ENCODE data around the gene KDM2B.

The KDM2B gene

DNA sequence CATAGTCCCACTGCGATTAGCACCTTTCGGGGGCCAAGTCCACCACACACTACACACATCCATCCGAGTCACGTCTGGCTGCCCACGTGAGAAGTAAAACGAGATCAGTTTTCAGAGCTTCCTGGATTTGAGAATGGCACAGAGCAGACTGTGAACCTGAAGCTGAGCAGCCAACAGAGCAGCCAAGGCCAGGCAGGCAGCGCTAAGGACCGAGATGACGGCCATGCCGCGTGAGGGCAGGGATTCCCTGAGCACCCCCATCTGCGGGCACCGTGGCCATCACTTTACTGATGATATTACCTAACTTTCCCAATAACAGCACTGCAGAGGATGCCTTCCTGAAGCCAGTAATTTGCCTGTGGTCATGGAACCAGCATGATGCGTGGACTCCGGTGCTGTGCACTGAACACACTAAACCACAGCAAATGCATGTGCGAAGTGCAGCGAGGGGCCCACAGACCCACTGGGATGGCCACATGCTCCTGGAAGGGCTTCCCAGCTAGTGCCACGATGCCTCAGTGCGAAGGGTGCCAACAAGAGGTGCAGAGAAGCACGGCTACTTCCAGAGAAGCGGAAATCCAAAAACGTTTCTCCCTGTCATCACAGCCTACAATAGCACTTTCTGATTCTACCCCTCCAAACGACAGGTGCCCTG, 124.9 kb downstream of the KDM2B start:
- WGBS = 97% methylated on average over 23 of the region's 23 CpGs
- H2BK15ac ChIP-seq (ENCODE audit: low read depth, poor library complexity, severe bottlenecking) = no peak overlapping the region
- H3K79me1 ChIP-seq (replicated peaks; ENCODE audit: low read length, poor library complexity, severe bottlenecking) = peaks cover 48% of the 10 kb centered on the region
- no peak overlapping the region for H2BK120ac ChIP-seq (ENCODE audit: low read depth, low read length)
- peak overlapping the region in 1 of 2 experiments; percentile 11 for H3K23ac ChIP-seq (ENCODE audit: low read length in 2 of 2)
- no peak overlapping the region for H3K4ac ChIP-seq (ENCODE audit: low read depth in 1 of 2, low read length in 2 of 2)
- no peak overlapping the region for H3K9ac ChIP-seq (ENCODE audit: low read length)
- no peak overlapping the region for H3K4me3 ChIP-seq (ENCODE audit: insufficient read depth in 1 of 2, low read depth in 1 of 2, low read length in 2 of 2)
- no peak overlapping the region for H2BK5ac ChIP-seq (ENCODE audit: low read depth, low read length, poor library complexity, severe bottlenecking)
- H3K36me3 ChIP-seq (ENCODE audit: control insufficient read depth in 1 of 2, insufficient read depth in 2 of 2, low read depth in 1 of 2, low read length in 2 of 2) = peaks cover 0 to 16% of the 10 kb centered on the region in 2 experiments
- no peak overlapping the region for H2BK12ac ChIP-seq (ENCODE audit: low read length in 2 of 2)
- H2AK5ac ChIP-seq (ENCODE audit: low read length, severe bottlenecking) = no peak overlapping the region
- no peak overlapping the region for H3K4me2 ChIP-seq (ENCODE audit: low read length, poor library complexity, severe bottlenecking)
- no peak overlapping the region for H3K18ac ChIP-seq (ENCODE audit: low read depth in 1 of 2, low read length in 2 of 2)
- no peak overlapping the region for H4K8ac ChIP-seq (ENCODE audit: low read length)
- H3K14ac ChIP-seq (ENCODE audit: low read length in 2 of 2) = no peak overlapping the region
- no peaks in the 10 kb centered on the region for H3K27me3 ChIP-seq (ENCODE audit: control insufficient read depth in 1 of 2, insufficient read depth in 1 of 2, low read length in 2 of 2)
- H3K4me1 ChIP-seq (ENCODE audit: control insufficient read depth, insufficient read depth, low read depth, low read length) = peaks cover 4% of the 10 kb centered on the region
- H3K27ac ChIP-seq (ENCODE audit: low read length, poor library complexity, severe bottlenecking) = no peak overlapping the region
- H2AFZ ChIP-seq (ENCODE audit: low read depth, low read length) = no peak overlapping the region
- H4K91ac ChIP-seq (ENCODE audit: low read length) = no peak overlapping the region
- H3K9me3 ChIP-seq (ENCODE audit: control insufficient read depth, low read length) = no peaks in the 10 kb centered on the region
- DNase-seq = no peak

DNA sequence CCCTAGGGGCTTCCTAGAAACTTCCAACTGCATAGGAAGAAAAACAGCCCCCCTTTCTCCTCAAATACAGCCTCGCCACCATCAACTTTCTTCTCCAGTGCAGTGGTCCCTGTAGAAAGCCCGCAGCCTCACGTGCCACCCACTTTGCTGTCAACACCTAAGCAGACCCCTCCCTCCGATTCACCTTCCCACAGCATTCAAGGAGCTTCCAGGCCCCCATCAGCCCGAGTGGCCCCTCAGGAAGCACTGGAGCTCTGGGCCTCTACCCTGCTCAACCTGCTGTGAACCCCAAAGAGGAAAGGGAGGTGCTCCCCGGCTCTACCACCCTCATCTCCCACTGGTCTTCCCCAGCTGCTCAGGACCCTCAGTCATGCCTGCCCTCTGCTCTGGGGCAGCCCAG, 125.9 kb downstream of the KDM2B start:
- no peak overlapping the region for H2BK5ac ChIP-seq (ENCODE audit: low read depth, low read length, poor library complexity, severe bottlenecking)
- H3K27me3 ChIP-seq (ENCODE audit: control insufficient read depth in 1 of 2, insufficient read depth in 1 of 2, low read length in 2 of 2) = no peaks in the 10 kb centered on the region
- no peak overlapping the region for H4K8ac ChIP-seq (ENCODE audit: low read length)
- H3K23ac ChIP-seq (ENCODE audit: low read length in 2 of 2) = no peak overlapping the region
- H3K4me2 ChIP-seq (ENCODE audit: low read length, poor library complexity, severe bottlenecking) = no peak overlapping the region
- no peaks in the 10 kb centered on the region for H3K9me3 ChIP-seq (ENCODE audit: control insufficient read depth, low read length)
- H3K36me3 ChIP-seq (ENCODE audit: control insufficient read depth in 1 of 2, insufficient read depth in 2 of 2, low read depth in 1 of 2, low read length in 2 of 2) = peaks cover 0 to 16% of the 10 kb centered on the region in 2 experiments
- no peak overlapping the region for H2BK15ac ChIP-seq (ENCODE audit: low read depth, poor library complexity, severe bottlenecking)
- no peak overlapping the region for H3K4me3 ChIP-seq (ENCODE audit: insufficient read depth in 1 of 2, low read depth in 1 of 2, low read length in 2 of 2)
- DNase-seq = no peak
- no peak overlapping the region for H3K18ac ChIP-seq (ENCODE audit: low read depth in 1 of 2, low read length in 2 of 2)
- 98% methylated on average over 5 of the region's 6 CpGs for WGBS
- no peak overlapping the region for H3K27ac ChIP-seq (ENCODE audit: low read length, poor library complexity, severe bottlenecking)
- no peak overlapping the region for H2AFZ ChIP-seq (ENCODE audit: low read depth, low read length)
- H3K4ac ChIP-seq (ENCODE audit: low read depth in 1 of 2, low read length in 2 of 2) = no peak overlapping the region
- peaks cover 45% of the 10 kb centered on the region for H3K79me1 ChIP-seq (replicated peaks; ENCODE audit: low read length, poor library complexity, severe bottlenecking)
- H3K4me1 ChIP-seq (ENCODE audit: control insufficient read depth, insufficient read depth, low read depth, low read length) = peaks cover 4% of the 10 kb centered on the region
- H3K9ac ChIP-seq (ENCODE audit: low read length) = no peak overlapping the region
- H2AK5ac ChIP-seq (ENCODE audit: low read length, severe bottlenecking) = no peak overlapping the region
- H3K14ac ChIP-seq (ENCODE audit: low read length in 2 of 2) = peak overlapping the region in 1 of 2 experiments; percentile 58
- no peak overlapping the region for H2BK12ac ChIP-seq (ENCODE audit: low read length in 2 of 2)
- H2BK120ac ChIP-seq (ENCODE audit: low read depth, low read length) = no peak overlapping the region
- no peak overlapping the region for H4K91ac ChIP-seq (ENCODE audit: low read length)

DNA sequence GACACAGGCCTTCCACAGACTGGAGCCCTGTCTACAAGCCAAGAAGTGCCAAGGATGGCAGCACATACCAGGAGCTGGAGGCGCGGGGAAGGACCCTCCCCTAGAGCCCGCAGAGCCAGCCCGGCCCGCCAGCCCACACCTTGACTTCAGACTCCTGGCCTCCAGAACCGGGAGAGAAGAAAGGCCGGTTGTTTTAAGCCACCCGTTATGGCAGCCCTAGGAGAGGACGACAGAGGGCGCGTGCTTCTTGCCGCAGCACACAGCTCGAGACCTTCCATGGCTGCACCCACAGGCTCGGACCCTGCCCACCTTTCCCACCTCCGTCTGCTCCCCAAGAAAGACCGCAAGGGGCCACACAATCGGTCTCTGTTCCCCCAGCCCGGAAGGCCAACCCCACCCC, 127.2 kb downstream of the KDM2B start:
- DNase-seq = no peak
- Histone ChIP-seq H4K91ac (ENCODE audit: low read length) (no peak overlapping the region), H3K79me1 (replicated peaks; ENCODE audit: low read length, poor library complexity, severe bottlenecking) (peaks cover 57% of the 10 kb centered on the region), H2BK15ac (ENCODE audit: low read depth, poor library complexity, severe bottlenecking) (no peak overlapping the region), H3K36me3 (ENCODE audit: control insufficient read depth in 1 of 2, insufficient read depth in 2 of 2, low read depth in 1 of 2, low read length in 2 of 2) (peaks cover 0 to 24% of the 10 kb centered on the region in 2 experiments), H3K4me3 (ENCODE audit: insufficient read depth in 1 of 2, low read depth in 1 of 2, low read length in 2 of 2) (no peak overlapping the region), H3K14ac (ENCODE audit: low read length in 2 of 2) (no peak overlapping the region), H3K27ac (ENCODE audit: low read length, poor library complexity, severe bottlenecking) (no peak overlapping the region), H3K4me2 (ENCODE audit: low read length, poor library complexity, severe bottlenecking) (no peak overlapping the region), H2AFZ (ENCODE audit: low read depth, low read length) (no peak overlapping the region), H2BK12ac (ENCODE audit: low read length in 2 of 2) (no peak overlapping the region), H3K23ac (ENCODE audit: low read length in 2 of 2) (no peak overlapping the region), H2BK120ac (ENCODE audit: low read depth, low read length) (no peak overlapping the region), H3K4ac (ENCODE audit: low read depth in 1 of 2, low read length in 2 of 2) (no peak overlapping the region), H3K4me1 (ENCODE audit: control insufficient read depth, insufficient read depth, low read depth, low read length) (peaks cover 4% of the 10 kb centered on the region), H3K9me3 (ENCODE audit: control insufficient read depth, low read length) (no peaks in the 10 kb centered on the region), H3K9ac (ENCODE audit: low read length) (no peak overlapping the region), H3K18ac (ENCODE audit: low read depth in 1 of 2, low read length in 2 of 2) (no peak overlapping the region), H4K8ac (ENCODE audit: low read length) (no peak overlapping the region), H2BK5ac (ENCODE audit: low read depth, low read length, poor library complexity, severe bottlenecking) (no peak overlapping the region), H3K27me3 (ENCODE audit: control insufficient read depth in 1 of 2, insufficient read depth in 1 of 2, low read length in 2 of 2) (no peaks in the 10 kb centered on the region), H2AK5ac (ENCODE audit: low read length, severe bottlenecking) (no peak overlapping the region)
- WGBS = 94% methylated on average over 18 of the region's 18 CpGs

DNA sequence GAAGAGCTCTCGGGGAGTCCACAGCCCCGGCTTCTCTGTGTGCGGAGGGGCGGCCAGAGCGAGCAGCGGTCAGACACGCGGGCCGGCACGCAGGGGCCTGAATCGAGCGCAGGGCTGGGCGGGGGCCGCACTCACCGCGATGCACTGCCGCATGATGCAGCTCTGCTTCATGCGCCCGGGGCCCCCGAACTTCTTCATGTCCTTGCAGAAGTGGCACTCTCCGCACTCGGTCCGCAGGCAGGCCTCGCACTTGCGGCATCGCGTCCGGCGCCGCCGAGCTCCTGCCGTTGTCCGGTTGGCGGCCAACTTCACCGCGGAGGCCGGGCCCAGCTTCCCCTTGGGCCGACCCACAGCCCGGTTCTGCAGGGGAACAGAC, 127.8 kb downstream of the KDM2B start:
- Histone ChIP-seq H2AK5ac (ENCODE audit: low read length, severe bottlenecking) (no peak overlapping the region), H3K27me3 (ENCODE audit: control insufficient read depth in 1 of 2, insufficient read depth in 1 of 2, low read length in 2 of 2) (no peaks in the 10 kb centered on the region), H2BK12ac (ENCODE audit: low read length in 2 of 2) (no peak overlapping the region), H3K27ac (ENCODE audit: low read length, poor library complexity, severe bottlenecking) (no peak overlapping the region), H2AFZ (ENCODE audit: low read depth, low read length) (no peak overlapping the region), H3K36me3 (ENCODE audit: control insufficient read depth in 1 of 2, insufficient read depth in 2 of 2, low read depth in 1 of 2, low read length in 2 of 2) (peaks cover 0 to 28% of the 10 kb centered on the region in 2 experiments), H2BK120ac (ENCODE audit: low read depth, low read length) (no peak overlapping the region), H3K4me2 (ENCODE audit: low read length, poor library complexity, severe bottlenecking) (no peak overlapping the region), H3K9me3 (ENCODE audit: control insufficient read depth, low read length) (no peaks in the 10 kb centered on the region), H2BK5ac (ENCODE audit: low read depth, low read length, poor library complexity, severe bottlenecking) (no peak overlapping the region), H4K8ac (ENCODE audit: low read length) (no peak overlapping the region), H3K9ac (ENCODE audit: low read length) (peak overlapping the region; percentile 85), H3K18ac (ENCODE audit: low read depth in 1 of 2, low read length in 2 of 2) (no peak overlapping the region), H3K4ac (ENCODE audit: low read depth in 1 of 2, low read length in 2 of 2) (no peak overlapping the region), H3K79me1 (replicated peaks; ENCODE audit: low read length, poor library complexity, severe bottlenecking) (peaks cover 58% of the 10 kb centered on the region), H3K4me3 (ENCODE audit: insufficient read depth in 1 of 2, low read depth in 1 of 2, low read length in 2 of 2) (no peak overlapping the region), H3K4me1 (ENCODE audit: control insufficient read depth, insufficient read depth, low read depth, low read length) (peaks cover 4% of the 10 kb centered on the region), H3K14ac (ENCODE audit: low read length in 2 of 2) (no peak overlapping the region), H3K23ac (ENCODE audit: low read length in 2 of 2) (no peak overlapping the region), H2BK15ac (ENCODE audit: low read depth, poor library complexity, severe bottlenecking) (no peak overlapping the region), H4K91ac (ENCODE audit: low read length) (no peak overlapping the region)
- no peak for DNase-seq
- 98% methylated on average over 39 of the region's 39 CpGs for WGBS
